MCF 10A (cell line): ENCODE results near the gene ASTN2. TPM values are rescaled to one million over a fixed set of nuclear protein-coding genes. Genes with fewer than 3 reads are reported as not detected.

Source experiments
- BruUV-seq: library from RNA; stranded (reverse); fragments of 400-500 nt; replicated peaks from 2 replicates; lab custom pipeline; 2021; lab: Mats Ljungman, UMichigan
- CTCF ChIA-PET: fragments of 300-600 bp; sonication (Branson Sonifier 250); formaldehyde crosslinking; extraction: SDS; loops from one replicate; lab custom pipeline; 2021; ENCODE audit warnings: antibody characterized with exemption, inconsistent platforms; lab: Yijun Ruan, JAX
- POLR2A ChIA-PET: fragments of 300-600, 350-650 bp; sonication (Branson Sonifier 250); formaldehyde crosslinking; extraction: SDS; loops from one replicate; lab custom pipeline; 2020; ENCODE audit warnings: antibody characterized with exemption, inconsistent platforms; lab: Yijun Ruan, JAX
- DNase-seq: peaks from one replicate; pipeline ENCODE4 v3.0.0-alpha.2; 2018; ENCODE audit not compliant: unreplicated experiment
- H3K27ac Mint-ChIP-seq: one replicate; pipeline ENCODE4 v1.8.0; 2022; ENCODE audit warnings: mild to moderate bottlenecking, low read depth, mixed read lengths; ENCODE audit not compliant: unreplicated experiment
- H3K27me3 Mint-ChIP-seq: one replicate; pipeline ENCODE4 v1.8.0; 2022; ENCODE audit warnings: mixed read lengths; ENCODE audit not compliant: insufficient read depth, unreplicated experiment
- H3K36me3 Mint-ChIP-seq: one replicate; pipeline ENCODE4 v1.8.0; 2022; ENCODE audit warnings: mild to moderate bottlenecking, moderate library complexity, mixed read lengths; ENCODE audit not compliant: insufficient read depth, unreplicated experiment
- H3K4me1 Mint-ChIP-seq: one replicate; pipeline ENCODE4 v1.8.0; 2022; ENCODE audit warnings: mixed read lengths; ENCODE audit not compliant: insufficient read depth, unreplicated experiment
- H3K4me3 Mint-ChIP-seq: one replicate; pipeline ENCODE4 v1.8.0; 2022; ENCODE audit warnings: mild to moderate bottlenecking, moderate library complexity, mixed read lengths; ENCODE audit not compliant: unreplicated experiment
- H3K9me3 Mint-ChIP-seq: one replicate; pipeline ENCODE4 v1.8.0; 2022; ENCODE audit warnings: mixed read lengths; ENCODE audit not compliant: unreplicated experiment
- CTCF ChIP-seq: fragments of 200-600 bp; IDR thresholded peaks from one replicate; pipeline ENCODE4 v1.8.0; 2022; ENCODE audit warnings: antibody characterized with exemption, mild to moderate bottlenecking; ENCODE audit not compliant: unreplicated experiment
- intact Hi-C: fragments of 100-400 bp; cut with micrococcal nuclease; formaldehyde crosslinking; loops from 2 replicates; pipeline ENCODE4 v1.14.1; 2022
- total RNA-seq: library from RNA; stranded (reverse); gene quantifications from 2 replicates; pipeline ENCODE4 v1.2.3, GENCODE V29; 2022

The ASTN2 gene
- total RNA-seq, 1 experiment from 2014 or later, result 1.8 TPM

GRCh38 chr9:117214416-117214815 is 200.4 kb downstream of the ASTN2 start:
- H3K27me3 Mint-ChIP-seq, result no peaks in the 10 kb centered on the region
- H3K4me1 Mint-ChIP-seq, result no peaks in the 10 kb centered on the region
- TF ChIP-seq CTCF, result no peak
- no peaks in the 10 kb centered on the region for H3K36me3 Mint-ChIP-seq
- H3K27ac Mint-ChIP-seq, result no peak overlapping the region
- CTCF ChIA-PET, result interaction anchor here (0.9 to 1.4 kb wide), 2 partner anchors 10 to 567 kb away, joined by 3 read pairs; no protein-coding TSS in a partner anchor
- POLR2A ChIA-PET, result no interaction called here
- BruUV-seq, result no TSS peak
- H3K4me3 Mint-ChIP-seq, result no peak overlapping the region
- intact Hi-C loops, result no loop called here
- H3K9me3 Mint-ChIP-seq, result peaks cover 33% of the 10 kb centered on the region
- DNase-seq, result no peak

GRCh38 chr9:117211280-117211679 is 203.6 kb downstream of the ASTN2 start:
- H3K27me3 Mint-ChIP-seq, result no peaks in the 10 kb centered on the region
- H3K9me3 Mint-ChIP-seq, result peaks cover 40% of the 10 kb centered on the region
- H3K27ac Mint-ChIP-seq, result no peak overlapping the region
- intact Hi-C loops, result no loop called here
- ChIA-PET POLR2A (no interaction called here), CTCF (interaction anchor here (0.6 kb wide), 1 partner anchor 27 kb away, joined by 6 read pairs; no protein-coding TSS in a partner anchor)
- H3K36me3 Mint-ChIP-seq, result no peaks in the 10 kb centered on the region
- no peak overlapping the region for H3K4me3 Mint-ChIP-seq
- H3K4me1 Mint-ChIP-seq, result no peaks in the 10 kb centered on the region
- BruUV-seq, result no TSS peak
- DNase-seq, result no peak
- no peak for TF ChIP-seq CTCF

- H3K27me3 Mint-ChIP-seq, result no peaks in the 10 kb centered on the region
- intact Hi-C loops, result no loop called here
These were observed 209.1 kb downstream of the ASTN2 start for GRCh38 chr9:117205806-117206205.

GRCh38 chr9:117204971-117205370 is 209.9 kb downstream of the ASTN2 start:
- BruUV-seq, result no TSS peak
- Mint-ChIP-seq H3K9me3 (peaks cover 20% of the 10 kb centered on the region), H3K27ac (no peak overlapping the region), H3K4me1 (no peaks in the 10 kb centered on the region), H3K4me3 (no peak overlapping the region), H3K36me3 (no peaks in the 10 kb centered on the region), H3K27me3 (no peaks in the 10 kb centered on the region)
- intact Hi-C loops, result no loop called here
- TF ChIP-seq CTCF, result no peak
- CTCF ChIA-PET, result interaction anchor here (1.0 kb wide), 1 partner anchor 9 kb away, joined by 3 read pairs; no protein-coding TSS in a partner anchor
- POLR2A ChIA-PET, result no interaction called here
- no peak for DNase-seq

More at GRCh38 chr9:117205806-117206205, 209.1 kb downstream of the ASTN2 start:
- Mint-ChIP-seq H3K27ac (no peak overlapping the region), H3K4me3 (no peak overlapping the region), H3K9me3 (peaks cover 24% of the 10 kb centered on the region), H3K4me1 (no peaks in the 10 kb centered on the region), H3K36me3 (no peaks in the 10 kb centered on the region)
- POLR2A ChIA-PET, result interaction anchor here (0.7 kb wide), 1 partner anchor 195 kb away, joined by 5 read pairs; no protein-coding TSS in a partner anchor
- CTCF ChIA-PET, result interaction anchor here (0.5 to 0.9 kb wide), 2 partner anchors 23 to 223 kb away, joined by 3 to 5 read pairs; no protein-coding TSS in a partner anchor
- DNase-seq, result no peak
- BruUV-seq, result no TSS peak
- TF ChIP-seq CTCF, result no peak
